OCI-LY7 (cell line): ENCODE results near the gene DPT. TPM values are rescaled to one million over a fixed set of nuclear protein-coding genes. Genes with fewer than 3 reads are reported as not detected.

Experiments used
- Bru-seq: library from RNA; stranded (reverse); fragments of 400-500 nt; gene quantifications from one replicate; lab custom pipeline; 2021; lab: Mats Ljungman, UMichigan
- BruChase-seq, 2 experiments: library from RNA; stranded (reverse); fragments of 400-500 nt; gene quantifications; one replicate each; lab custom pipeline; 2021; lab: Mats Ljungman, UMichigan
- BruUV-seq: library from RNA; stranded (reverse); fragments of 400-500 nt; replicated peaks from 2 replicates; lab custom pipeline; 2021; lab: Mats Ljungman, UMichigan
- CTCF ChIA-PET: fragments of 300-600 bp; sonication (Branson Sonifier 250); formaldehyde crosslinking; loops from one replicate; lab custom pipeline; 2022; ENCODE audit warnings: antibody characterized with exemption; ENCODE audit not compliant: unreplicated experiment; lab: Charles Lee
- POLR2A ChIA-PET: fragments of 300-600 bp; sonication (Branson Sonifier 250); formaldehyde crosslinking; loops from one replicate; lab custom pipeline; 2022; ENCODE audit warnings: antibody characterized with exemption; lab: Charles Lee
- DNase-seq: peaks from one replicate; pipeline ENCODE4 v3.0.0-alpha.2; 2015; ENCODE audit warnings: low spot score
- H2AFZ ChIP-seq: fragments of 200-600 bp; sonication (generic), shearing (Covaris generic); 2 replicates; pipeline ENCODE4 v1.6.1; 2014; ENCODE audit warnings: mild to moderate bottlenecking, antibody characterized with exemption, low read length, moderate library complexity
- H3K27ac ChIP-seq: fragments of 200-600 bp; sonication (generic); 2 replicates; pipeline ENCODE4 v1.5.1; 2014; ENCODE audit warnings: mixed run types, low read depth, mild to moderate bottlenecking, moderate library complexity, low read length, inconsistent platforms; ENCODE audit not compliant: poor library complexity, severe bottlenecking
- H3K36me3 ChIP-seq: fragments of 200-600 bp; sonication (generic); 2 replicates; pipeline ENCODE4 v1.6.1; 2014; ENCODE audit warnings: mild to moderate bottlenecking, antibody characterized with exemption, low read length, moderate library complexity, mixed read lengths; ENCODE audit not compliant: insufficient read depth
- H3K4me1 ChIP-seq: fragments of 200-600 bp; sonication (generic); 2 replicates; pipeline ENCODE4 v1.5.1; 2014; ENCODE audit warnings: mild to moderate bottlenecking, low read length; ENCODE audit not compliant: insufficient read depth, poor library complexity, severe bottlenecking
- H3K4me2 ChIP-seq: fragments of 200-600 bp; sonication (generic); 2 replicates; pipeline ENCODE4 v1.6.1; 2014; ENCODE audit warnings: mild to moderate bottlenecking, low read length
- H3K4me3 ChIP-seq: fragments of 200-600 bp; sonication (generic); 2 replicates; pipeline ENCODE4 v1.5.1; 2014; ENCODE audit warnings: mild to moderate bottlenecking, low read depth, low read length; ENCODE audit not compliant: poor library complexity, severe bottlenecking
- H3K79me2 ChIP-seq: fragments of 200-600 bp; sonication (generic); 2 replicates; pipeline ENCODE4 v1.6.1; 2016; ENCODE audit warnings: low read depth, mild to moderate bottlenecking, low read length, moderate library complexity, mixed read lengths; ENCODE audit not compliant: insufficient read depth
- H3K9me2 ChIP-seq: fragments of 200-600 bp; sonication (generic); 2 replicates; pipeline ENCODE4 v1.6.1; 2016; ENCODE audit warnings: mild to moderate bottlenecking, low read length, mixed read lengths; ENCODE audit not compliant: insufficient read depth
- H3K9me3 ChIP-seq: fragments of 200-600 bp; sonication (generic); 2 replicates; pipeline ENCODE4 v1.6.1; 2014; ENCODE audit warnings: mild to moderate bottlenecking, mixed run types, low read length, mixed read lengths
- H4K20me1 ChIP-seq: fragments of 200-600 bp; sonication (generic); 2 replicates; pipeline ENCODE4 v1.6.1; 2014; ENCODE audit warnings: mild to moderate bottlenecking, antibody characterized with exemption, low read length, moderate library complexity, mixed read lengths; ENCODE audit not compliant: insufficient read depth
- CTCF ChIP-seq: fragments of 200-600 bp; sonication (generic); conservative IDR thresholded peaks from 2 replicates; pipeline ENCODE4 v1.5.1; 2014; ENCODE audit warnings: mild to moderate bottlenecking, antibody characterized with exemption, low read length, moderate library complexity, mixed read lengths
- EZH2phosphoT487 ChIP-seq: fragments of 200-600 bp; sonication (generic); IDR thresholded peaks from 2 replicates; pipeline ENCODE4 v1.6.1; 2018; ENCODE audit warnings: low read depth, borderline replicate concordance, mild to moderate bottlenecking, mixed run types, antibody characterized with exemption, low read length, moderate library complexity, mixed read lengths
- intact Hi-C: fragments of 100-400 bp; cut with micrococcal nuclease; formaldehyde crosslinking; loops from one replicate; pipeline ENCODE4 v1.10.0; 2022; ENCODE audit not compliant: unreplicated experiment
- long read RNA-seq: library from polyadenylated mRNA; stranded (forward); transcript quantifications from one replicate; pipeline ENCODE4 v2.0.0, GENCODE V29; 2022
- total RNA-seq, 2 experiments: library from RNA; depleted of rRNA in 1 of 2; stranded (reverse); fragments of >200 nt in 1 of 2; shearing (Covaris generic) in 1 of 2; gene quantifications; 2 replicates each; pipeline ENCODE4 v1.2.3, GENCODE V29; 2014 to 2022

Gene DPT
- total RNA-seq (2014; rRNA removed; shearing (Covaris generic)) (not detected in 2 replicates), total RNA-seq (2022) (not detected in 2 replicates), Bru-seq, nascent RNA (not detected), BruChase-seq, experiment 1, labeled RNA remaining after a 6-hour chase (not detected), BruChase-seq, experiment 2, labeled RNA remaining after a 2-hour chase (not detected)
- long read RNA-seq = 0 reads

GRCh38 chr1:168728473-168729404, at the start of gene DPT:
DPT (minus strand) TSS chr1:168729206; CDS start chr1:168729174, 32 bp downstream.
- DNase-seq = no peak
- Histone ChIP-seq H3K9me3 (no peaks in the 10 kb centered on the region), H3K79me2 (no peaks in the 10 kb centered on the region), H4K20me1 (no peaks in the 10 kb centered on the region), H2AFZ (no peak within 1 kb of the TSS), H3K36me3 (no peaks in the 10 kb centered on the region), H3K4me3 (no peak within 1 kb of the TSS), H3K4me1 (no peaks in the 10 kb centered on the region), H3K27ac (no peak within 1 kb of the TSS), H3K9me2 (no peaks in the 10 kb centered on the region), H3K4me2 (no peak within 1 kb of the TSS)
- ChIA-PET CTCF (no interaction called here), POLR2A (no interaction called here)
- intact Hi-C loops = no loop called here
- BruUV-seq = no TSS peak
- no peak for TF ChIP-seq EZH2phosphoT487
- no peak for TF ChIP-seq CTCF

GRCh38 chr1:168775366-168775765, 46.4 kb upstream of the DPT start:
- Histone ChIP-seq H3K4me1 (no peaks in the 10 kb centered on the region), H3K9me3 (no peaks in the 10 kb centered on the region), H3K79me2 (no peaks in the 10 kb centered on the region), H3K27ac (no peak overlapping the region), H3K4me2 (no peak overlapping the region), H3K36me3 (no peaks in the 10 kb centered on the region), H3K9me2 (no peaks in the 10 kb centered on the region), H4K20me1 (no peaks in the 10 kb centered on the region), H2AFZ (no peak overlapping the region), H3K4me3 (no peak overlapping the region)
- intact Hi-C loops = no loop called here
- TF ChIP-seq EZH2phosphoT487 = no peak
- no peak for TF ChIP-seq CTCF
- ChIA-PET POLR2A (no interaction called here), CTCF (no interaction called here)
- BruUV-seq = no TSS peak
- no peak for DNase-seq
